Measurements from ENCODE around the gene BRINP3.

GRCh38 chr1:190323530-190323929 lies 154.1 kb downstream of the BRINP3 start:
- TF ChIP-seq CTCF (IDR thresholded peaks at IDR 0.05) = no peak
- no peak for TF ChIP-seq POLR2AphosphoS5 (IDR thresholded peaks at IDR 0.05)
- no peak for TF ChIP-seq POLR2A (IDR thresholded peaks at IDR 0.05)
- no peak for TF ChIP-seq EP300 (IDR thresholded peaks at IDR 0.05)

All from upper lobe of left lung (tissue), 4 donors.